ENCODE measurements around the gene ALK.

The ALK gene

DNA sequence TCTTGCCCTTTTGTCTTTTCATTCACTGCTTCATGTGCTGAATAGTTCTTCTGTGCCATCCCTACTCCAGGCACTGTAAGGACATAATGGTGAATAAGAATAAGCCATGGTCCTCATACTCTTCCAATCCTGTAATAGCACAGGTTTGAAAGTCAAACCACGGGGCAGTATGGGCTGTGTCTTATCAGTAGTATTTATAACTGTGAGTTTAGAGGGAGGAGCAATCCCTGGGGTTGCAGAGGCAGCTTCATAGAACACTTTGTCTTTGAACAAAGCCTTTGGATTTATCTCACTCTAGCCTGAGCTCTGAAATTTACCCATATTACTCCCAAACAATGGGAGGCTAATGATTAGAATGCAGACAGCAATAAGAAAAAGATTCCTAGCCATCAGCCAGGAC, 30.2 kb upstream of the ALK start:
- in situ Hi-C loops (cut with HindIII; ENCODE audit: low sequenced_read_pairs) = no loop called here
- H3K4me3 ChIP-seq (ENCODE audit: low read depth, low read length) = no peak overlapping the region
- no peak for TF ChIP-seq CTCF (IDR thresholded peaks at IDR 0.05; ENCODE audit: low read depth, low read length, missing control alignments)
- DNase-seq (ENCODE audit: low read depth) = no peak

GRCh38 chr2:29950481-29950880, 29.1 kb upstream of the ALK start:
- in situ Hi-C loops (cut with HindIII; ENCODE audit: low sequenced_read_pairs) = no loop called here
- no peak for TF ChIP-seq CTCF (IDR thresholded peaks at IDR 0.05; ENCODE audit: low read depth, low read length, missing control alignments)
- no peak for DNase-seq (ENCODE audit: low read depth)
- H3K4me3 ChIP-seq (ENCODE audit: low read depth, low read length) = no peak overlapping the region

GRCh38 chr2:29949042-29949441, 27.7 kb upstream of the ALK start:
- in situ Hi-C loops (cut with HindIII; ENCODE audit: low sequenced_read_pairs) = no loop called here
- H3K4me3 ChIP-seq (ENCODE audit: low read depth, low read length) = no peak overlapping the region
- TF ChIP-seq CTCF (IDR thresholded peaks at IDR 0.05; ENCODE audit: low read depth, low read length, missing control alignments) = no peak
- no peak for DNase-seq (ENCODE audit: low read depth)

DNA sequence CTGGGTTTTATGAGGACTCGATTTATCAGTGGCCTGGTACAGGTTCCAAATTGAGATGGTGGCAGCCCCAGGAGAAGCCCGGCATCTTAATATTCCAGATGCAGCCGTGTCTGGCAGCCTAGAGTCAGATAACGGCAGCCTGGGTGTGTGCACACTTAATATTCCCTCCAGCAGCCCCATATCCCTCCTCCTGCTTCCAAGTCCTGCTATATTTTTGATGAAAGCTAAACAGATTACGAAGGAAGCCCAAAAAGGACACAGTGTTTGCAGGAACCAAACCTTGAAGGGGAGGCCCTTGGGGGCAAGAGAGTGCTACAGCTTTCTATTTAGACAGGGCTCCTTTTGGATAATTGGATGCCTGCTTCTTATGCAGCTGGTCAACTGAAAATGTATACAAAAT, 25.1 kb upstream of the ALK start:
- DNase-seq (ENCODE audit: low read depth) = no peak
- in situ Hi-C loops (cut with HindIII; ENCODE audit: low sequenced_read_pairs) = no loop called here
- TF ChIP-seq CTCF (IDR thresholded peaks at IDR 0.05; ENCODE audit: low read depth, low read length, missing control alignments) = no peak
- H3K4me3 ChIP-seq (ENCODE audit: low read depth, low read length) = no peak overlapping the region

- TF ChIP-seq CTCF (IDR thresholded peaks at IDR 0.05; ENCODE audit: low read depth, low read length, missing control alignments) = no peak
- in situ Hi-C loops (cut with HindIII; ENCODE audit: low sequenced_read_pairs) = no loop called here
- H3K4me3 ChIP-seq (ENCODE audit: low read depth, low read length) = no peak overlapping the region
- DNase-seq (ENCODE audit: low read depth) = no peak
Measured at GRCh38 chr2:29942711-29943110, 21.3 kb upstream of the ALK start.

- no peak for DNase-seq (ENCODE audit: low read depth)
- in situ Hi-C loops (cut with HindIII; ENCODE audit: low sequenced_read_pairs) = no loop called here
- H3K4me3 ChIP-seq (ENCODE audit: low read depth, low read length) = no peak overlapping the region
- no peak for TF ChIP-seq CTCF (IDR thresholded peaks at IDR 0.05; ENCODE audit: low read depth, low read length, missing control alignments)
Measured at GRCh38 chr2:29940706-29941105, 19.3 kb upstream of the ALK start.

DNA sequence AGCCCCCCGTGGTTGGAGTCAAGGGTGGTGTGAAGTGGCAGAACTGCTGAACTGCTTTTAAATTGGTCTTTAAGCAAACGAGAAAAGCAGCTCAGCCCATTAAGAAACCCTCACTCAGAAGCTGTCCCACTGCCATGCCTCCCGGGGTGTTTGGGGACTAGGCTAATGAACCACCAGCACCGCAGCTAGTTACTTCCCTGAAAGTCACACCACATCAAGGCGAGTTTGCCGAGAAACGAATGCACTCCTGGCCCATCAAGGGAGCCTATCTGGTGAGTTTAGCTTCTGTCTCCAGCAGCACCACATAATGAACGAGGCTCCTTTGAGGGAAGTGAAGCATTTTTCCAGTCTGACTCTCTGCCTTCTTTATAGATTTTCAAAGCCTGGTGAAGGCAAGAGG, 14.6 kb upstream of the ALK start:
- TF ChIP-seq CTCF (IDR thresholded peaks at IDR 0.05; ENCODE audit: low read depth, low read length, missing control alignments) = no peak
- no peak for DNase-seq (ENCODE audit: low read depth)
- in situ Hi-C loops (cut with HindIII; ENCODE audit: low sequenced_read_pairs) = no loop called here
- no peak overlapping the region for H3K4me3 ChIP-seq (ENCODE audit: low read depth, low read length)

All from astrocyte of the cerebellum (primary cell).